HG03342 (cell line): ENCODE results near the gene CHMP4B.

Experiments
- ATAC-seq: cut with Tn5 transposase; IDR thresholded peaks from one replicate; pipeline ENCODE4 v1.9.1; 2021; ENCODE audit warnings: mild to moderate bottlenecking, moderate library complexity; ENCODE audit not compliant: unreplicated experiment

Gene CHMP4B

GRCh38 chr20:33837096-33837830, 26.1 kb downstream of the CHMP4B start:
- no peak for ATAC-seq

- no peak for ATAC-seq
Measured at GRCh38 chr20:33838035-33838864, 27.1 kb downstream of the CHMP4B start.

GRCh38 chr20:33839591-33839990, 28.4 kb downstream of the CHMP4B start:
- no peak for ATAC-seq

GRCh38 chr20:33840160-33840559, 29.0 kb downstream of the CHMP4B start:
- ATAC-seq = no peak

- ATAC-seq = no peak
Measured at GRCh38 chr20:33840759-33841435, 29.7 kb downstream of the CHMP4B start.

GRCh38 chr20:33841436-33841799, 30.3 kb downstream of the CHMP4B start:
- no peak for ATAC-seq

- no peak for ATAC-seq
Measured at GRCh38 chr20:33842346-33842745, 31.2 kb downstream of the CHMP4B start.

GRCh38 chr20:33843050-33843449, 31.9 kb downstream of the CHMP4B start:
- no peak for ATAC-seq

GRCh38 chr20:33843854-33844253, 32.7 kb downstream of the CHMP4B start:
- no peak for ATAC-seq

- ATAC-seq = no peak
Measured at GRCh38 chr20:33846291-33846935, 35.3 kb downstream of the CHMP4B start.

GRCh38 chr20:33847006-33847405, 35.9 kb downstream of the CHMP4B start:
- ATAC-seq = no peak

- no peak for ATAC-seq
Measured at GRCh38 chr20:33848391-33848790, 37.2 kb downstream of the CHMP4B start.

GRCh38 chr20:33850159-33850558, 39.0 kb downstream of the CHMP4B start:
- no peak for ATAC-seq

GRCh38 chr20:33851842-33852466, 40.8 kb downstream of the CHMP4B start:
- no peak for ATAC-seq

GRCh38 chr20:33852626-33853506, 41.7 kb downstream of the CHMP4B start:
- no peak for ATAC-seq

- ATAC-seq = no peak
Measured at GRCh38 chr20:33853507-33853813, 42.3 kb downstream of the CHMP4B start.

GRCh38 chr20:33857722-33858563, 46.8 kb downstream of the CHMP4B start:
- ATAC-seq = no peak

GRCh38 chr20:33858666-33859065, 47.5 kb downstream of the CHMP4B start:
- ATAC-seq = no peak

GRCh38 chr20:33859157-33859695, 48.1 kb downstream of the CHMP4B start:
- ATAC-seq = peak; percentile 61
